GM18861 (cell line): ENCODE results near the gene PSMD2.

Experiments
- ATAC-seq: cut with Tn5 transposase; IDR thresholded peaks from one replicate; pipeline ENCODE4 v1.9.1; 2021; ENCODE audit not compliant: unreplicated experiment

Gene PSMD2

GRCh38 chr3:184277366-184277765 is 21.7 kb upstream of the PSMD2 start:
- ATAC-seq, result no peak

- ATAC-seq, result no peak
Observed at GRCh38 chr3:184282941-184283340, 16.1 kb upstream of the PSMD2 start.

DNA sequence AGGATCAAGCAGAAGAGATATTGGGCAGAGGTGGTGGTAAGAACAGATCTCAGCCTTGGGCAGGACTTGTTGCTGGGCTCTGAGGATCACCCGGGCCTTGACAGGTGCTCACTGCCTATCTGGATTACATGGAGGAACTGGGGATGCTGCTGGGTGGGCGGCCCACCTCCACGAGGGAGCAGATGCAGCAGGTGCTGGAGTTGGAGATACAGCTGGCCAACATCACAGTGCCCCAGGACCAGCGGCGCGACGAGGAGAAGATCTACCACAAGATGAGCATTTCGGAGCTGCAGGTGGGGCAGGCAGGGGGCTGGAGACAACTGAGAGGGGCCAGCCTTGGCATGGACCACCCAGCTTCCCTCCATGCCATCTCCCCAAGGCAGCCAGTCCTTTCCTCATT is 15.4 kb upstream of the PSMD2 start:
- no peak for ATAC-seq

GRCh38 chr3:184284696-184285095 is 14.3 kb upstream of the PSMD2 start:
- no peak for ATAC-seq

DNA sequence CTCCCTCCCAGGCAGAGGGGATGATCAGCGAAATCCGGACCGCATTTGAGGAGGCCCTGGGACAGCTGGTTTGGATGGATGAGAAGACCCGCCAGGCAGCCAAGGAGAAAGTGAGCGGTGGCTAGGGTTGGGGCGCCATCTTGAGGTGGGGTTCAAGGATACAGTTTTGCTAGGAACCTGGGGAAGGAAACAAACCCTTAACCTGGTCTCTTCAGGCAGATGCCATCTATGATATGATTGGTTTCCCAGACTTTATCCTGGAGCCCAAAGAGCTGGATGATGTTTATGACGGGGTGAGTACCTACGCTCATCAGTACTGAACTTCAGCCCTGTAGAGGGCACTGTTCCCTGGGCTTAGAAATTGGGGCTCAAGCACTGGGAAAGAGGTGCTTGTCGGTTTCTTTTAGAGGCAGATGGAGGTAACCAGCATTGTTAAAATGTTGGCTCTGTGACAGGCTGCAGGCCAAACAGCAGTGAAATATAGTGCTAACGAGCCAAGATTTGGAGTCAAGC is 9.6 kb upstream of the PSMD2 start:
- ATAC-seq, result no peak

- no peak for ATAC-seq
Observed at GRCh38 chr3:184290331-184290730, 8.7 kb upstream of the PSMD2 start.

DNA sequence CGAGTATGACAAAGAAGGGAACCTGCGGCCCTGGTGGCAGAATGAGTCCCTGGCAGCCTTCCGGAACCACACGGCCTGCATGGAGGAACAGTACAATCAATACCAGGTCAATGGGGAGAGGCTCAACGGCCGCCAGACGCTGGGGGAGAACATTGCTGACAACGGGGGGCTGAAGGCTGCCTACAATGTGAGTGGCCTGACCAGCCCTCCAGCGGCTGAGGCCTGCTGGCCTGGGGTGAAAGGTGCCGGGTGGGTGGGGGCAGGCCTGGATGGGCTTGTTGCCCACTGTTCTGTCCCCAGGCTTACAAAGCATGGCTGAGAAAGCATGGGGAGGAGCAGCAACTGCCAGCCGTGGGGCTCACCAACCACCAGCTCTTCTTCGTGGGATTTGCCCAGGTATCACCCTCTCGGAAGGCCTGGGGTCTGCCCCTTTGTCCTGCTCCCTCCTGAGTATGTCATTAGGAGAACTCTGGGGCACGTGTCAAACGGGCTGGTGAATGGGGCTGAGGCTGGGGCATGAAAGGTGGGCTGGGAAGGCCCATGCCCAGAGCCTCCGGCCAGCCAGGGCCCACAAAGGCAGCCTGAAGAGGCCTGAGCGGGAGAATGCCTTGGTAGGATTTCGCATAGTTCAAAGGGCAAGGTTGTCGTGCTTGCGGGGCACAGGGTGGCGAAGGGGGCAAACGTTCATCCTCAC is 7.8 kb upstream of the PSMD2 start:
- ATAC-seq, result no peak

DNA sequence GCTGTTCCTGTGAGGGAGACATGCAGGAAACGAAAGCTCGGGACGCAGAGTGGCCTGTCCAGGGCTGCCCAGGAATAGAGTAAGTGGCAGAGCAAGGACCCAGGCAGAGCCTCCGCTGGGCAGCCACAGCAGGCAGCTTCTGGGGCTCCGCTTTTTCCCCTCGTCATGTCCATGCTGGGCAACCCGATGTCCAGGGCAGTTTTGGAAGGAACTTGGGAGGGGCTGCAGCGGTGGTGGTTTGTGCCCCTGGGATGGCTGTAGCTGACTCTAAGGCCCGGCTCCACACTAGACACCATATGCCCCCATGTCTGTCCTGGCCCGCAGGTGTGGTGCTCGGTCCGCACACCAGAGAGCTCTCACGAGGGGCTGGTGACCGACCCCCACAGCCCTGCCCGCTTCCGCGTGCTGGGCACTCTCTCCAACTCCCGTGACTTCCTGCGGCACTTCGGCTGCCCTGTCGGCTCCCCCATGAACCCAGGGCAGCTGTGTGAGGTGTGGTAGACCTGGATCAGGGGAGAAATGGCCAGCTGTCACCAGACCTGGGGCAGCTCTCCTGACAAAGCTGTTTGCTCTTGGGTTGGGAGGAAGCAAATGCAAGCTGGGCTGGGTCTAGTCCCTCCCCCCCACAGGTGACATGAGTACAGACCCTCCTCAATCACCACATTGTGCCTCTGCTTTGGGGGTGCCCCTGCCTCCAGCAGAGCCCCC is 7.1 kb upstream of the PSMD2 start:
- ATAC-seq, result no peak

GRCh38 chr3:184295771-184296170 is 3.3 kb upstream of the PSMD2 start:
- ATAC-seq, result no peak

DNA sequence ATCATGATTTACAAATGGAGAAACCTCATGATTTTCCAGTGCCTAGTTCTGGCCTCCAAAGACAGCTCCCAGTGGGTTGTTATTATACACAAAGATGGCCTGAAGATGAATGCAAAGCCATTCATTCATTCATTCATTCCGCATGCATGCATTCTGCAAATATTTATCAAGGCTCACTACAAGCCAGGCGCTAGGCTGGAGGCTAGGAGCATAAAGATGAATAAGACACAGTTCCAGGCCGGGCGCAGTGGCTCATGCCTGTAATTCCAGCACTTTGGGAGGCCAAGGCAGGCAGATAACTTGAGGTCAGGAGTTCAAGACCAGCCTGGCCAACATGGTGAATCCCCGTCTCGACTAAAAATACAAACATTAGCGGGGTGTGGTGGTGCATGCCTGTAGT is 2.4 kb upstream of the PSMD2 start:
- no peak for ATAC-seq

GRCh38 chr3:184299488-184300377 is 692 bp downstream of the PSMD2 start:
- no peak for ATAC-seq

DNA sequence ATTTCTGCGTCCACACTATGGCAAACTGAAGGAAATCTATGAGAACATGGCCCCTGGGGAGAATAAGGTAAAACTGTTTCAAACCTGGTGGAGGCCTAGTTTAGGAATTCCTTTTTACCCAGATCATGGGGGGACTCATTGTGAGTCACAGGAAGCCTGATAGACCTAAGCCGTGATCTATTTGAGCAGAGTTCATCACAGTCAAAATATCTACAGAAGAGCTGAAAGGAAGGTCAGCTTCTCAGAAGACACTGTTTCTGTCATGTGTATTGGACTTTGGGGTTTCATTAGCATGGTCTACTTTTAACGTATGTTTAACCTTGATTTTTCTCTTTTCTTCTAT is 1.3 kb downstream of the PSMD2 start:
- ATAC-seq, result no peak

- ATAC-seq, result no peak
Observed at GRCh38 chr3:184305577-184305976, 6.5 kb downstream of the PSMD2 start.

DNA sequence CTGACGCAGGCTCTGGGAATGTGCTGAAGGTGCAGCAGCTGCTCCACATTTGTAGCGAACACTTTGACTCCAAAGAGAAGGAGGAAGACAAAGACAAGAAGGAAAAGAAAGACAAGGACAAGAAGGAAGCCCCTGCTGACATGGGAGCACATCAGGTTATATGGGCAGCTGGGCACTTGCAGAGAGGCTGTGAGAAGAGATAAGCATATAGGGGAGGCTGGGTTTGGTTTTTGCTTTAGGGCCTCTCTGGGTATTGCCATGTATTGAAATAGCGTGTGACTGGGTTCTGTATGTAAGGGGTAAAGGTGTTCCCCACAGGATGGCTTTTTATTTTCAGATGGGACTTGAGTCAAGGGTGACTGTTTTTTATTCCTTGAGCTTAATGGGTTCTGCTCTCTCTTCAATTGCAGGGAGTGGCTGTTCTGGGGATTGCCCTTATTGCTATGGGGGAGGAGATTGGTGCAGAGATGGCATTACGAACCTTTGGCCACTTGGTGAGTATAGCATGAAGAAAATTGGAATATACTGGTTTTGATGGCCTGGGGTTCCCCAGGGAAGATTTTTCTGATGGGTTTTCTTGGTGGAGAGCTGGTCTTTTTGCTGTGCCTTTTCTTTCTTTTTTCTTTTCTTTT is 7.4 kb downstream of the PSMD2 start:
- no peak for ATAC-seq

GRCh38 chr3:184307915-184308314 is 8.9 kb downstream of the PSMD2 start:
- ATAC-seq, result no peak

DNA sequence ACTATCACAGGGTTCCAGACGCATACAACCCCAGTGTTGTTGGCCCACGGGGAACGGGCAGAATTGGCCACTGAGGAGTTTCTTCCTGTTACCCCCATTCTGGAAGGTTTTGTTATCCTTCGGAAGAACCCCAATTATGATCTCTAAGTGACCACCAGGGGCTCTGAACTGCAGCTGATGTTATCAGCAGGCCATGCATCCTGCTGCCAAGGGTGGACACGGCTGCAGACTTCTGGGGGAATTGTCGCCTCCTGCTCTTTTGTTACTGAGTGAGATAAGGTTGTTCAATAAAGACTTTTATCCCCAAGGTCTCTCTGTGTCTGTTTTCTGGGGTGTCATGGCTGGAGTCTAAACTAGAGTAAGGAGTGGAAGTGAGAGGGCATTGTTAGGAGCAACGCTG is 9.7 kb downstream of the PSMD2 start:
- no peak for ATAC-seq

GRCh38 chr3:184311633-184312032 is 12.6 kb downstream of the PSMD2 start:
- ATAC-seq, result no peak

DNA sequence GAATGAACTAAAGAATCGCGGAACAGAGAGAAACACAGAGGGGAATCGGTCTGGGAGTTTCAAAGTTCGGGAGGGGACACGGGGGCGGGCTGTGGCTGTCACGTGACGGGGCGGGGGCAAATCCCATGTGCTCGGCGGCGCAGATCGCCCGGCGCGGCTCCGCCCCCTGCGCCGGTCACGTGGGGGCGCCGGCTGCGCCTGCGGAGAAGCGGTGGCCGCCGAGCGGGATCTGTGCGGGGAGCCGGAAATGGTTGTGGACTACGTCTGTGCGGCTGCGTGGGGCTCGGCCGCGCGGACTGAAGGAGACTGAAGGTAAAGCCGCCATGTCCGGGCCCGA is 15.3 kb downstream of the PSMD2 start, which contains the start of gene EIF4G1:
Gene EIF4G1, plus strand, starts transcription at position 244 of the 337 bp plus-strand sequence. CDS start 1,191 bp downstream, outside the sequence.
- ATAC-seq, result peak; percentile 85

- peak; percentile 29 for ATAC-seq
Observed at GRCh38 chr3:184314700-184315542, 15.9 kb downstream of the PSMD2 start.

GRCh38 chr3:184315543-184315867 is 16.5 kb downstream of the PSMD2 start:
- ATAC-seq, result no peak
